ENCODE measurements around the gene CEACAM3.
A peak's percentile ranks its signal among the peaks of the same experiment; 100 is the strongest.

Gene CEACAM3

DNA sequence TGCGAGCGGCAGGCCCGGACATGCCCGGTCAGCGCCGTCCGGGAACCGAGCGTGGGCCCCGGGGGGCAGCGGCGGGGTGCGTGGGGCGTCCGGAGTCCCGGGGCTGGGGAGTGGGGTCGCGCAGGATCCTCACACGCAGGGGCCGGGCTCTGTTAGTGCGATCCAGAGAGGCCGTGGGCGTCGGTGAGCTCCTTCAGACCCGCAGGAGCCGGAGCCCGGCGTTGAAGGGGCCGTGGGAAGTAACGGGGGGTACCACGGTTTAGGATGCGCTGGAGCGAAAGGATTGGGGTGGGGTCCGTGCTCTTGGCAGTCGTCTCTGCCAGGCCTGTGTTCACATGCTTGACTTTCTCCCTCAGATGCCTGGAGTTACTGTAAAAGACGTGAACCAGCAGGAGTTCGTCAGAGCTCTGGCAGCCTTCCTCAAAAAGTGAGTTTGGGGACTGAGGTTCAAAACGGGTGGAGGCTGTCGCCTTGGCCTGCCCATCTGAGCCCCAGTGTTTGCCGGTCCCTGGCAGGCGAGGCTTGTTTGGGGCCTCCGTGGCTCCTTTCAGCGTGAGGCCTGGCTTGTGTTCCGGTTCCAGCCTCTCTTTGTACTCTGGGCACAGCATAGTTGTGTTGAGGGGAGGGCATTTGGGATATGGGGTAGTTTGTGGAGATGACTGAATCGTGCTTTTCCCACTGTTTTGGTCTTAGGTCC, 64.2 kb downstream of the CEACAM3 start:
- peak overlapping the region; percentile 82 for H3K4me3 ChIP-seq (ENCODE audit: insufficient read depth, low read length, poor library complexity, severe bottlenecking)
- H3K36me3 ChIP-seq (ENCODE audit: low read length) = peaks cover 37% of the 10 kb centered on the region
- H3K9ac ChIP-seq (ENCODE audit: low read length) = peak overlapping the region; percentile 97
- H3K9me3 ChIP-seq (ENCODE audit: insufficient read depth, low read length) = no peaks in the 10 kb centered on the region
- peaks cover 45% of the 10 kb centered on the region; the same call in 1 of the 2 replicates for H3F3A ChIP-seq (ENCODE audit: insufficient read depth)
- peak overlapping the region; percentile 84 for H3K27ac ChIP-seq (ENCODE audit: low read depth, low read length)
- no peaks in the 10 kb centered on the region for H3K9me2 ChIP-seq (replicated peaks; ENCODE audit: insufficient read depth, low read length)
- no peak overlapping the region for H2AFZ ChIP-seq (ENCODE audit: low read depth, low read length, severe bottlenecking)
- peak overlapping the region; percentile 66 for H3K4me2 ChIP-seq (ENCODE audit: low read depth, low read length, poor library complexity, severe bottlenecking)
- TF ChIP-seq EZH2phosphoT487 (conservative IDR thresholded peaks at IDR 0.05; ENCODE audit: low read length) = no peak
- TF ChIP-seq, protein P1, sequence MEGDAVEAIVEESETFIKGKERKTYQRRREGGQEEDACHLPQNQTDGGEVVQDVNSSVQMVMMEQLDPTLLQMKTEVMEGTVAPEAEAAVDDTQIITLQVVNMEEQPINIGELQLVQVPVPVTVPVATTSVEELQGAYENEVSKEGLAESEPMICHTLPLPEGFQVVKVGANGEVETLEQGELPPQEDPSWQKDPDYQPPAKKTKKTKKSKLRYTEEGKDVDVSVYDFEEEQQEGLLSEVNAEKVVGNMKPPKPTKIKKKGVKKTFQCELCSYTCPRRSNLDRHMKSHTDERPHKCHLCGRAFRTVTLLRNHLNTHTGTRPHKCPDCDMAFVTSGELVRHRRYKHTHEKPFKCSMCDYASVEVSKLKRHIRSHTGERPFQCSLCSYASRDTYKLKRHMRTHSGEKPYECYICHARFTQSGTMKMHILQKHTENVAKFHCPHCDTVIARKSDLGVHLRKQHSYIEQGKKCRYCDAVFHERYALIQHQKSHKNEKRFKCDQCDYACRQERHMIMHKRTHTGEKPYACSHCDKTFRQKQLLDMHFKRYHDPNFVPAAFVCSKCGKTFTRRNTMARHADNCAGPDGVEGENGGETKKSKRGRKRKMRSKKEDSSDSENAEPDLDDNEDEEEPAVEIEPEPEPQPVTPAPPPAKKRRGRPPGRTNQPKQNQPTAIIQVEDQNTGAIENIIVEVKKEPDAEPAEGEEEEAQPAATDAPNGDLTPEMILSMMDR (IDR thresholded peaks at IDR 0.05; ENCODE audit: insufficient read depth, low read length, poor library complexity, severe bottlenecking) = no peak
- peaks cover 55% of the 10 kb centered on the region for H3K79me2 ChIP-seq (ENCODE audit: insufficient read depth, low read length)
- no peaks in the 10 kb centered on the region for H3K27me3 ChIP-seq (ENCODE audit: low read length)
- H4K20me1 ChIP-seq (ENCODE audit: low read depth, low read length) = peaks cover 30% of the 10 kb centered on the region; the same call in 1 of the 2 replicates

All from SU-DHL-6 (cell line).